ENCODE data around the gene LIN7B. TPM values are rescaled to one million over a fixed set of nuclear protein-coding genes. Genes with fewer than 3 reads are reported as not detected.
A peak's percentile ranks its signal among the peaks of the same experiment; 100 is the strongest.

Gene LIN7B
- total and polyA plus RNA-seq, 9 of the 15 experiments (the other 6 are each of a cell fraction or from before 2014, with no cell fraction given): 0.89 to 15.7 (median 4.0) TPM

DNA sequence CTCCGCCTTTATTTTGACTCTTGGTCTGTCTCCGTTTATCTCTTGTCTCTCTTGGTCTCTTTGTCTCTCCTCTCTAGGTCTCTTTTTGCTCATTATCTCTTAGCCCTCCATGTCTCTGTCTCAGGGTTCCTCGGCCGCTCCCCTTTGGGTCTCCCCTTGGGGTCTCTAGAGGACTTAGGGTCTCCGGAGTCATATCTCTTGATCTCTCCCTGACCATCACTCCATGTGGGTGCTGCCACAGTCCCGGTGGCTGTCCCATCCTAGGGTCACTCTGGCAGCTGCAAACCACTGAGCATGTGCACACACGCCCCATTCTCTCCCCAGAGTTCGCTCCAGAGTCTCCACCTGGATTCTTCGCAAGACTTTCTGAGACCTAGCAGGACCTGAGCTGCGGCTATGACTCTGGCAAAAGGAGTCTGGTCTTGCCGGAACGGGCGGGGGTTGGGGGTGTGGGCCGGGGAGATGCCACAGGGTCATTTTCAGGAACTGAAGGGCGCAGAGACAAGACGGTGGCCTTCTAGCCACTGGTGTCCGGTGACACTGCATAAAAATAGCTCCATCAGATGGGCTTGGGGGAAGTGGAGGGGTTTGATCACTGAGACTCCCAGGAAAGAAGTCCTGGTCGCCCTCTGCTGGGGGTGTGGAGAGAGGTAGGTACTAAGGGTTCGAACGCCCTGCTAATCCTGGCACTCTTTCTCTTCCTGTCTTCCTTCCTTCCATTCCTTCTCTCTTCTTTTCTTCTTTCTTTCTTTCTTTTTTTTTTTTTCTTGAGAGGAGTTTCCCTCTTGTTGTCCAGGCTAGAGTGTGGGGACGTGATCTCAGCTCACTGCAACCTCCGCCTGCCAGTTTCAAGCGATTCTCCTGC lies 40.4 kb upstream of the LIN7B start (continued):
- no peak for TF ChIP-seq DDX20 (tag; IDR thresholded peaks at IDR 0.05; ENCODE audit: low read depth)
- no peak for TF ChIP-seq NR3C1 (CRISPR knock-in tag; IDR thresholded peaks at IDR 0.05)
- 0 out of 2 replicates have a peak, but pooled peaks have one; percentile 23 for TF ChIP-seq SMARCE1 (IDR thresholded peaks at IDR 0.05)
- TF ChIP-seq ZNF274 (IDR thresholded peaks at IDR 0.05; ENCODE audit: borderline replicate concordance, low read depth, low read length): no peak
- no peak for TF ChIP-seq HDAC3 (IDR thresholded peaks at IDR 0.05; ENCODE audit: borderline replicate concordance, partially characterized antibody)
- TF ChIP-seq POLR3G (IDR thresholded peaks at IDR 0.05; ENCODE audit: extremely low read depth, insufficient read length, insufficient replicate concordance): no peak
- peak; percentile 21; the same call in 1 of the 2 replicates for TF ChIP-seq ARID1B (IDR thresholded peaks at IDR 0.05)
- TF ChIP-seq HCFC1 (IDR thresholded peaks at IDR 0.05; ENCODE audit: low read depth, low read length): no peak
- 0 out of 4 replicates have a peak, but pooled peaks of 1 of the 2 experiments have one; percentile 37 for TF ChIP-seq HDAC1 (IDR thresholded peaks at IDR 0.05)
- TF ChIP-seq TAL1 (IDR thresholded peaks at IDR 0.05): no peak
- TF ChIP-seq KLF13 (tag; IDR thresholded peaks at IDR 0.05; ENCODE audit: borderline replicate concordance, low read depth): no peak
- TF ChIP-seq BCL6 (CRISPR knock-in tag; IDR thresholded peaks at IDR 0.05): no peak
- no peak for TF ChIP-seq ZNF133 (CRISPR knock-in tag; IDR thresholded peaks at IDR 0.05)
- TF ChIP-seq ZNF384 (IDR thresholded peaks at IDR 0.05; ENCODE audit: low read depth, low read length): no peak
- TF ChIP-seq LCOR (CRISPR knock-in tag; IDR thresholded peaks at IDR 0.05): no peak
- TF ChIP-seq, protein P1, sequence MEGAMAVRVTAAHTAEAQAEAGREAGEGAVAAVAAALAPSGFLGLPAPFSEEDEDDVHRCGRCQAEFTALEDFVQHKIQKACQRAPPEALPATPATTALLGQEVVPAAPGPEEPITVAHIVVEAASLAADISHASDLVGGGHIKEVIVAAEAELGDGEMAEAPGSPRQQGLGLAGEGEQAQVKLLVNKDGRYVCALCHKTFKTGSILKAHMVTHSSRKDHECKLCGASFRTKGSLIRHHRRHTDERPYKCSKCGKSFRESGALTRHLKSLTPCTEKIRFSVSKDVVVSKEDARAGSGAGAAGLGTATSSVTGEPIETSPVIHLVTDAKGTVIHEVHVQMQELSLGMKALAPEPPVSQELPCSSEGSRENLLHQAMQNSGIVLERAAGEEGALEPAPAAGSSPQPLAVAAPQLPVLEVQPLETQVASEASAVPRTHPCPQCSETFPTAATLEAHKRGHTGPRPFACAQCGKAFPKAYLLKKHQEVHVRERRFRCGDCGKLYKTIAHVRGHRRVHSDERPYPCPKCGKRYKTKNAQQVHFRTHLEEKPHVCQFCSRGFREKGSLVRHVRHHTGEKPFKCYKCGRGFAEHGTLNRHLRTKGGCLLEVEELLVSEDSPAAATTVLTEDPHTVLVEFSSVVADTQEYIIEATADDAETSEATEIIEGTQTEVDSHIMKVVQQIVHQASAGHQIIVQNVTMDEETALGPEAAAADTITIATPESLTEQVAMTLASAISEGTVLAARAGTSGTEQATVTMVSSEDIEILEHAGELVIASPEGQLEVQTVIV (CRISPR knock-in tag; IDR thresholded peaks at IDR 0.05; ENCODE audit: borderline replicate concordance): no peak
- TF ChIP-seq CC2D1A (IDR thresholded peaks at IDR 0.05): 0 out of 2 replicates have a peak, but pooled peaks have one; percentile 28
- no peak for TF ChIP-seq BACH1 (tag; IDR thresholded peaks at IDR 0.05)
- no peak for TF ChIP-seq SNRNP70 (optimal IDR thresholded peaks at IDR 0.05; ENCODE audit: low read depth, low read length)
- TF ChIP-seq, protein P2, sequence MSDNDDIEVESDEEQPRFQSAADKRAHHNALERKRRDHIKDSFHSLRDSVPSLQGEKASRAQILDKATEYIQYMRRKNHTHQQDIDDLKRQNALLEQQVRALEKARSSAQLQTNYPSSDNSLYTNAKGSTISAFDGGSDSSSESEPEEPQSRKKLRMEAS (CRISPR knock-in tag; IDR thresholded peaks at IDR 0.05): no peak
- TF ChIP-seq NFE2 (IDR thresholded peaks at IDR 0.05; ENCODE audit: low read depth): peak; percentile 92
- TF ChIP-seq CBX2 (IDR thresholded peaks at IDR 0.05; ENCODE audit: insufficient read depth, low read length, poor library complexity, severe bottlenecking): no peak
